Measurements from ENCODE around the gene TTLL13. TPM values are rescaled to one million over a fixed set of nuclear protein-coding genes. Genes with fewer than 3 reads are reported as not detected.

TTLL13 gene
- polyA plus RNA-seq, 1 of the 3 experiments (the other 2 are of a cell fraction): 0.03 TPM

DNA sequence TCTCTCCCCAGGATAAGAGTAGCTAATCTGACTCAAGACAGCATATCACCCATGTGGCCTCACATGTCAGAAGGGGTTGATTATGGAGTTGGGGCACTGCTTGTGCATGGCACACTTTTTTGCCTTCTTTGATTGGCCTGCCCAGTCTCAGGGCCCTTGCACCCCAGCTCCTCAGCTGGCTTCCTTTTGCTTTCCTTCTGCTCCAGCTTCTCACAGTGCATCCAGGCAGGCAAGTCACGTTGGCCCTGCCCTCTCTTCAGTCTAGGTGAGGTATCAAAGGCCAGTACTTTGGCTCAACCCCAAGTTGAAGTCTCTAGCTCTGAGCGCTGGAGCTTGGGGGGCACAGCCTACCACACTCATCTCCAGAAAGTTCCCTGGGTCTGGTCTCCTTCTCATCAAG, 58.3 kb downstream of the TTLL13 start:
- POLR2A ChIA-PET: no interaction called here
- no peak for DNase-seq
- no peak overlapping the region for H3K4me2 ChIP-seq
- H2AFZ ChIP-seq (ENCODE audit: low read depth): no peak overlapping the region
- no peaks in the 10 kb centered on the region for H3K9me2 ChIP-seq
- 71% methylated on average over 2 of the region's 2 CpGs for WGBS (ENCODE audit: low lambda C conversion rate)
- no peak overlapping the region for H3K9ac ChIP-seq
- CTCF ChIA-PET: interaction anchor here (0.6 to 6.1 kb wide), 3 partner anchors 12 to 230 kb away, joined by 3 to 41 read pairs (median 15); no protein-coding TSS in a partner anchor
- no peaks in the 10 kb centered on the region for H3K36me3 ChIP-seq (replicated peaks in 1 of 2; ENCODE audit: control insufficient read depth in 1 of 2, insufficient read depth in 2 of 2, low read length in 1 of 2)
- no peaks in the 10 kb centered on the region for H3F3A ChIP-seq (replicated peaks; ENCODE audit: insufficient read depth)
- TF ChIP-seq, protein P1, sequence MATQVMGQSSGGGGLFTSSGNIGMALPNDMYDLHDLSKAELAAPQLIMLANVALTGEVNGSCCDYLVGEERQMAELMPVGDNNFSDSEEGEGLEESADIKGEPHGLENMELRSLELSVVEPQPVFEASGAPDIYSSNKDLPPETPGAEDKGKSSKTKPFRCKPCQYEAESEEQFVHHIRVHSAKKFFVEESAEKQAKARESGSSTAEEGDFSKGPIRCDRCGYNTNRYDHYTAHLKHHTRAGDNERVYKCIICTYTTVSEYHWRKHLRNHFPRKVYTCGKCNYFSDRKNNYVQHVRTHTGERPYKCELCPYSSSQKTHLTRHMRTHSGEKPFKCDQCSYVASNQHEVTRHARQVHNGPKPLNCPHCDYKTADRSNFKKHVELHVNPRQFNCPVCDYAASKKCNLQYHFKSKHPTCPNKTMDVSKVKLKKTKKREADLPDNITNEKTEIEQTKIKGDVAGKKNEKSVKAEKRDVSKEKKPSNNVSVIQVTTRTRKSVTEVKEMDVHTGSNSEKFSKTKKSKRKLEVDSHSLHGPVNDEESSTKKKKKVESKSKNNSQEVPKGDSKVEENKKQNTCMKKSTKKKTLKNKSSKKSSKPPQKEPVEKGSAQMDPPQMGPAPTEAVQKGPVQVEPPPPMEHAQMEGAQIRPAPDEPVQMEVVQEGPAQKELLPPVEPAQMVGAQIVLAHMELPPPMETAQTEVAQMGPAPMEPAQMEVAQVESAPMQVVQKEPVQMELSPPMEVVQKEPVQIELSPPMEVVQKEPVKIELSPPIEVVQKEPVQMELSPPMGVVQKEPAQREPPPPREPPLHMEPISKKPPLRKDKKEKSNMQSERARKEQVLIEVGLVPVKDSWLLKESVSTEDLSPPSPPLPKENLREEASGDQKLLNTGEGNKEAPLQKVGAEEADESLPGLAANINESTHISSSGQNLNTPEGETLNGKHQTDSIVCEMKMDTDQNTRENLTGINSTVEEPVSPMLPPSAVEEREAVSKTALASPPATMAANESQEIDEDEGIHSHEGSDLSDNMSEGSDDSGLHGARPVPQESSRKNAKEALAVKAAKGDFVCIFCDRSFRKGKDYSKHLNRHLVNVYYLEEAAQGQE (IDR thresholded peaks at IDR 0.05; ENCODE audit: low read depth, low read length): no peak
- TF ChIP-seq NRF1 (IDR thresholded peaks at IDR 0.05; ENCODE audit: low read depth, low read length) (no peak), FOXJ3 (CRISPR knock-in tag; IDR thresholded peaks at IDR 0.05) (no peak), NFIC (IDR thresholded peaks at IDR 0.05; ENCODE audit: borderline replicate concordance) (no peak), EP300 (IDR thresholded peaks at IDR 0.05; ENCODE audit: borderline replicate concordance in 1 of 2, low read depth in 1 of 2, low read length in 1 of 2) (no peak), EZH2phosphoT487 (IDR thresholded peaks at IDR 0.05; ENCODE audit: borderline replicate concordance, low read depth) (no peak)
- TF ChIP-seq, protein P2, sequence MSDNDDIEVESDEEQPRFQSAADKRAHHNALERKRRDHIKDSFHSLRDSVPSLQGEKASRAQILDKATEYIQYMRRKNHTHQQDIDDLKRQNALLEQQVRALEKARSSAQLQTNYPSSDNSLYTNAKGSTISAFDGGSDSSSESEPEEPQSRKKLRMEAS (IDR thresholded peaks at IDR 0.05; ENCODE audit: low read depth): no peak
- H3K4me3 ChIP-seq (ENCODE audit: low read depth in 2 of 2, low read length in 1 of 2): no peak overlapping the region
- no peak overlapping the region for H3K27ac ChIP-seq (ENCODE audit: low read depth in 2 of 2, low read length in 1 of 2)
- H3K9me3 ChIP-seq: no peaks in the 10 kb centered on the region
- H3K4me1 ChIP-seq (ENCODE audit: control insufficient read depth in 1 of 2, insufficient read depth in 2 of 2, low read depth in 1 of 2, low read length in 1 of 2): no peaks in the 10 kb centered on the region
- H3K27me3 ChIP-seq (ENCODE audit: insufficient read depth): no peaks in the 10 kb centered on the region
- no peaks in the 10 kb centered on the region for H3K79me2 ChIP-seq (ENCODE audit: insufficient read depth)
- no peaks in the 10 kb centered on the region for H4K20me1 ChIP-seq (ENCODE audit: insufficient read depth)

DNA sequence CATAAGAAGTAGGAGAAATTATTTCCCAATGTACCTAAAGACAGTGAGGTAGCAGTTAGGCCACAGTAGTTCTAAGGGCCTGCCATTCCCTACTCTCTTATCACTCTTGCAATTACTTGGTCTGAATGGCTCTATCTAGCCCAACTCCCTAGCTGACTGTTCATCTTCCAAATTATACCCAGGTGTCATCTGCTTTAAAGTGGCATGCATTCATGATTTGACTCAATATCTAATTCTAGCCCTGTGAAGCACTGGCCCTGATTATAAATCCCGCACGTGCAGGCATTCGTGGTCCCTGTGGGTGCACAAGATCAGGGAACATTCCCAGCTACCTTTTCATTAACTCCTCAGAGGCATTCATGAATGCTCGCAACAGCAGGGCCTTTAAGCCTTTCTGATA, 59.7 kb downstream of the TTLL13 start:
- Histone ChIP-seq H3K9ac (no peak overlapping the region), H2AFZ (ENCODE audit: low read depth) (no peak overlapping the region), H3K4me1 (ENCODE audit: control insufficient read depth in 1 of 2, insufficient read depth in 2 of 2, low read depth in 1 of 2, low read length in 1 of 2) (no peaks in the 10 kb centered on the region), H4K20me1 (ENCODE audit: insufficient read depth) (no peaks in the 10 kb centered on the region), H3K4me2 (no peak overlapping the region), H3K36me3 (replicated peaks in 1 of 2; ENCODE audit: control insufficient read depth in 1 of 2, insufficient read depth in 2 of 2, low read length in 1 of 2) (no peaks in the 10 kb centered on the region), H3F3A (replicated peaks; ENCODE audit: insufficient read depth) (no peaks in the 10 kb centered on the region), H3K79me2 (ENCODE audit: insufficient read depth) (no peaks in the 10 kb centered on the region), H3K9me3 (no peaks in the 10 kb centered on the region), H3K27me3 (ENCODE audit: insufficient read depth) (no peaks in the 10 kb centered on the region), H3K27ac (ENCODE audit: low read depth in 2 of 2, low read length in 1 of 2) (no peak overlapping the region), H3K4me3 (ENCODE audit: low read depth in 2 of 2, low read length in 1 of 2) (no peak overlapping the region), H3K9me2 (no peaks in the 10 kb centered on the region)
- ChIA-PET POLR2A (no interaction called here), CTCF (interaction anchor here (0.6 to 6.1 kb wide), 3 partner anchors 8 to 173 kb away, joined by 5 to 41 read pairs (median 5); no protein-coding TSS in a partner anchor)
- no peak for TF ChIP-seq EP300 (IDR thresholded peaks at IDR 0.05; ENCODE audit: borderline replicate concordance in 1 of 2, low read depth in 1 of 2, low read length in 1 of 2)
- no peak for TF ChIP-seq RAD21 (IDR thresholded peaks at IDR 0.05; ENCODE audit: low read length)
- TF ChIP-seq RXRA (IDR thresholded peaks at IDR 0.05; ENCODE audit: borderline replicate concordance, low read depth): no peak
- 96% methylated on average over 4 of the region's 4 CpGs for whole genome bisulfite sequencing (ENCODE audit: low lambda C conversion rate)
- no peak for DNase-seq

Small RNA genes within 50 kb of the gene (small RNA-seq; reads per million reads assigned to genes)
- 0 reads per million in 7 experiments for gene AC091167.3
- gene RN7SL736P: 0 reads per million in 7 experiments

Other genes with a start within 250 kb of the TTLL13 start
- gene ZNF710, start 248.2 kb upstream of the TTLL13 start, polyA plus RNA-seq (2012; rRNA removed): 2.4 and 2.7 TPM in 2 replicates
- gene IDH2, start 147.1 kb upstream of the TTLL13 start, polyA plus RNA-seq (2012; rRNA removed): 24.7 and 25.2 TPM in 2 replicates
- gene SEMA4B, start 48.2 kb upstream of the TTLL13 start, polyA plus RNA-seq (2012; rRNA removed): 15.2 and 38.9 TPM in 2 replicates
- gene CIB1, start 15.6 kb upstream of the TTLL13 start, polyA plus RNA-seq (2012; rRNA removed): 74.7 and 87.9 TPM in 2 replicates
- gene GDPGP1, start 15.3 kb upstream of the TTLL13 start, polyA plus RNA-seq (2012; rRNA removed): 2.2 and 2.4 TPM in 2 replicates
- gene NGRN, start 16.1 kb downstream of the TTLL13 start, polyA plus RNA-seq (2012; rRNA removed): 48.2 and 66.5 TPM in 2 replicates
- gene ZNF774, start 102.7 kb downstream of the TTLL13 start, polyA plus RNA-seq (2012; rRNA removed): 1.6 and 1.8 TPM in 2 replicates
- gene IQGAP1, start 138.7 kb downstream of the TTLL13 start, polyA plus RNA-seq (2012; rRNA removed): 51.8 and 56.5 TPM in 2 replicates